GM19328 (cell line): ENCODE results near the gene SGK1.

Experiments used
- ATAC-seq: cut with Tn5 transposase; IDR thresholded peaks from one replicate; pipeline ENCODE4 v1.9.1; 2021; ENCODE audit warnings: mild to moderate bottlenecking, moderate library complexity; ENCODE audit not compliant: unreplicated experiment

SGK1 gene

DNA sequence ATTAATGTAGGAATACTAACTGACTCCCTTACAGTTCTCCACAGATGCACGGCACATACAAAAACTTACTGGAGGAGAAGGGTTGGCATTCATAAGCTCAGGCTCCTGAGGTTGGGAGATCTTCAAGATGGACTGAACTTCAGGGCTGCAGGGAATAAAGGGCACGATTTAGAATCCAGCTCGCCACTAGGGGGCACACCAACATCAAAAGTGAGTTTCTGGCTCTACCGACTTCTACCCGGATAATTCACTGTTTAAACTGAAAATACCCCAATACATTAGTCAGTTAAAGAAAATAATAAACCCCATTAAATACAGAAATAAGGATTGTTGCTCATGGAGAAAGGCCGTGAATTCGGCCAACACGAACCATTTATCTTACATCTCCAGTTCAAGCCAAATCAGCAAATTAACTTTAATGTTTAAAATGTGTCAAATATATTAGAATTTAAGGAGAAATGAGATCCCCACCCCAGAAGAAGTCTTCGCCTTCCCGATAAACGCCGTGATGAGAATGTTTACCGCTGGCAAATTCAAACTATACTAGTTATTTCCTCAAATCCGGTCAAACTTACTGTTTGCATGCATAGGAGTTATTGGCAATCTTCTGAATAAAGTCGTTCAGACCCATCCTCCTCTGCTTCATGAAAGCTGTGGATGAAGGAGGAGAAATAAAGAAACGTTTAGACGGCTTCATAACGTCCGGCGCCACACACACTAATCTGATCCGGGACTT is 143.8 kb downstream of the SGK1 start:
- ATAC-seq: peak; percentile 11

DNA sequence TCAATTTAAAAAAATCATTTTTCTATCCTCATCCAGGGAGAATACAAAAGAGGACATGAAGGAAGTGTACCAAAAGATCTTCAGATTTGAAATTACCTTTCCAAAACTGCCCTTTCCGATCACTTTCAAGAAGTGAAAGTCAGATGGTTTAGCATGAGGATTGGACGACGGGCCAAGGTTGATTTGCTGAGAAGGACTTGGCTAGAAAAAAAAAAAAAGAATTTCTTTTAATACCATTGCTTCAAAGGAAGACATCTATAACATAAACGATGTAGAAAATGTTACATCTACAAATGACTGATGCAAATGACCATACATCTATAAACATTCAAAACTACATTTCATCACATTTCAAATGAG is 144.6 kb downstream of the SGK1 start:
- ATAC-seq: no peak

DNA sequence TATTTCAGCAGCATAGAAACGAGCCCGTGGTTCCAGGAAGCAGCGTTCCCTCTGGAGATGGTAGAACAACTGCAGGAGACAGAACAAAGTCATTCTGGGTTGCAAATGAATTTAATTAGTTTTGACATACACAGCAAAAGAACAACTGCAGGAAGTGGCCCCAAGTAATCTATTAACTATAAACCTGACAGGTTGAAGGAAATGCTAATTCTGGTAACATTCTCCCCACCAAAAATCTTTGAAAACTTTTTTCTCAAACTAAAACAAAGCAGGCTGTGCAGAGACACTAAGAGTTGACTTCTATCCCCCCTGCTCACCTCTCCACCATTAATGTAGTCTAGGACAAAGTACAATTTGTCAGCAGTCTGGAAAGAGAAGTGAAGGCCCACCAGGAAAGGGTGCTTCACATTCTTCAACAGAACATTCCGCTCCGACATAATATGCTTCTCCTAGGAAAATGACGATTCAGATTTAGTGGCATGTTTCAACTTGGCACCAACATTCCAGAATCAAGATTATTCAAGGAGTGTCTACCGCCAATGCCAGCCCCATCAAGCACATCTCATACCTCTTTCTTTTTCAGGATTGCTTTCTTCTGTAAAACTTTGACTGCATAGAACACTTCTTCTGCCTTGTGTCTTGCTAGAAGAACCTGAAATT is 145.1 kb downstream of the SGK1 start:
- no peak for ATAC-seq

DNA sequence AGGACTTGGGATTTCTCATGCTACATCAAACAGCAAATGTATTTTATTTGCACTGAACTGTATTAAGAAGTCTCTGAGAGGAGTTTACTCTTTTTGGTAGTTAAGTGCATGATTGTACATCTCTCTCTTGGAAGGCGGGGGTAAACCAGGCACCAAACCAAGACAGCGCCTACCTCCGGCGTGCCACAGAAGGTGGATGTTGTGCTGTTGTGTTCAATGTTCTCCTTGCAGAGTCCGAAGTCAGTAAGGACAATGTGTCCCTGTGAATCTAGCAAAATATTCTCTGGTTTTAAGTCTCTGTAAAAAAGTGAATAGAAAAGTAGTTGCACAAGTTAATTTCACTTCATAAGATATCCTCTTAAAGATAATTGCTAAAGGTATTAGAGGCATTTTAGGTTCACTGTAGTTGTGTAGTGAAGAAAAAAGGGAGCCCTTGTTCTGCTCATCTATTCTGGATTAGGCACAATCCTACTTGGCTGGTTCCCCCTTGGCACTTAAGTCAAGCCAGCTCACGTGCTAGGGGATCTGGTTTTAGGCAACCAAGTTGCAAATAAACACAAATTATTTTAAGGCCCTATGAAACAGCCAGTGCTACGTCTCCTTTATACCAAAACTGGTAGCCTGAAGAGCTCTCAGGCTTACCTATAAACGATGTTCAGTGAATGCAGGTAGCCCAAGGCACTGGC is 145.7 kb downstream of the SGK1 start:
- no peak for ATAC-seq

DNA sequence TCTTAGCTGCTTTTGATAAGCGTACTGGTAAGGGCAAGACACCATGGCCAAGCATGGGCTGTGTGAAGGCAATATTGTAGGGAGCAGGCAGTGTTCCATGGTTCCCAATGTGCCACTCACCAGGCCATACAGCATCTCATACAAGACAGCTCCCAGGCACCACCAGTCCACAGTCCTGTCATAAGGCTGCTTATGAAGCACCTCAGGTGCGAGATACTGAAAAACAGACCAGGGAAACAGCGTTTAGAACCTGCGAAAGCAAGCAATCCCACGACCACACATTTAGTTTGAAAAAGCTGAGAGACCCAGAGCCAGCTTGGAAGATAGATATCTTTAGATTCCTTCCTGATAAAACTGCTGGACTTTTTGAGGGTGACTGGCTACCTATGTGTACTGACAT is 146.4 kb downstream of the SGK1 start:
- ATAC-seq: no peak

DNA sequence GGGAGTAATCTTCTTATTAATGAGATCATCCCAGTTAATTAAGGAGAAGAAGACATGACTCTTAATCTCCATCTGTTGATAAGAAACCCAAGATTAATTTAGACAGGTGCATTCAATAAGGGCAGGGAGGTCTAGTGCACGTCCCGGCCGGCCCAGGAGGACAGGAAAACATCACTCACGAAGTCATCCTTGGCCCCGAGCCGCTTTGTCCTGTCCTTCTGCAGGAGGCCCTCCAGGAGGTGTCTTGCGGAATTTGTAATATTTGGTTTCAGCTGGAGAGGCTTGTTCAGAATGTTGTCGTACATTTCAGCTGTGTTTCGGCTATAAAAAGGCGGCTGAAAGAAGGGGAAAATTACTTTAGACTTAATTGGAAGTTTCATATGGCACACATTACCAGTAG is 147.1 kb downstream of the SGK1 start:
- ATAC-seq: no peak

DNA sequence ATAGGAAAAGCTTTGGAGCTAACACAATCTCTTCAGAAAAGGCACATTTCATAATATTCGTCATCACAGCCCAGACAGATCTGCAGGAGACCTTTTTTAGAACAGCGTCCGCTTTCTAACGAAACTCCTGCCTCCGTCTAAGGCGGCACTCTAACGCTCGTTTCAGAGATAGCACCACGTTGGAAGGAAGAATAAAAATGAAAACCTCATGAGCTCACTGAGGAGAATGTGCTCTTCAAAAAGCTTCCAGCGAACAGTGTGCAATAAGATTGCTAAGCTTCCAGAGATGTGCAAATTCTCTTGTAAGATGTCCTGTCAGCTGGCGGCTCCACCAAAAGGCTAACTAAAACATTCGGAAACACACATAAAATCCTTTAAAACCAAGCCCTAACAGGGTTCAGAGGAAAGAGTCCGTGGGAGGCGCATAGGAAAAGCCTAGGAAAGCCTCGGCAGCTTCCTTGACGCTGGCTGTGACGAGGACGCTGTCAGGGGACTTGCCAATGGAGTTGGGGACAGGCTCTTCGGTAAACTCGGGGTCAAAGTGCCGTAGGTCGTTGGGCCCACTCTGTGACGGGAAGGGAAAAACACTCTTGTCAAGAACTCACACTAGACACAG is 147.9 kb downstream of the SGK1 start:
- no peak for ATAC-seq

DNA sequence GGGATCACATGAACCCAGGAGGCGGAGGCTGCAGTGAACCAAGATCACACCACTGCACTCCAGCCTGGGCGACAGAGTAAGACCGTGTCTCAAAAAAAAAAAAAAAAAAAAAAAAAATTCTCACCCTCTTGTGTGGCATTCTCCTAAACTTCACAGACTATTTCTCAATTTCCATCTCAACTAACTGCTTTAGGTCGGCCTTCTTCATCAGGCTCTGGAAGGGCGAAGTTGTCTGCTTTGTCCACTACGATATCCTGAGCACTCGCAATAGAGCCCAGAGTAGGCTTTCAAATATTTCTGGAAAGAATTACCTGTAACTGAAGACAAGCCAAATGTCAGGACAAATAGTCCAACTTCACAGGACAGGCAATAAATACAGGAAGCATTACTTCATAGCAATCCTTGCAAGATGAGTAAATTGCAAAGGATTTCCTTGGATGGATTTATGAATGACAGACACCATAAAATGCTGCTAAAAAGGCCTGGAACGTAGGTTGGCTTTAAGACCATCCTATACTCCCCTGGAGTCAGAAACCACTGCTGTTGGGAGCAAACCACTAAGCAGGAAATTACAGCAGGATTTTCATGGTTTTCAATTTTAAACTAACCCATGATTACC is 149.2 kb downstream of the SGK1 start:
- no peak for ATAC-seq

DNA sequence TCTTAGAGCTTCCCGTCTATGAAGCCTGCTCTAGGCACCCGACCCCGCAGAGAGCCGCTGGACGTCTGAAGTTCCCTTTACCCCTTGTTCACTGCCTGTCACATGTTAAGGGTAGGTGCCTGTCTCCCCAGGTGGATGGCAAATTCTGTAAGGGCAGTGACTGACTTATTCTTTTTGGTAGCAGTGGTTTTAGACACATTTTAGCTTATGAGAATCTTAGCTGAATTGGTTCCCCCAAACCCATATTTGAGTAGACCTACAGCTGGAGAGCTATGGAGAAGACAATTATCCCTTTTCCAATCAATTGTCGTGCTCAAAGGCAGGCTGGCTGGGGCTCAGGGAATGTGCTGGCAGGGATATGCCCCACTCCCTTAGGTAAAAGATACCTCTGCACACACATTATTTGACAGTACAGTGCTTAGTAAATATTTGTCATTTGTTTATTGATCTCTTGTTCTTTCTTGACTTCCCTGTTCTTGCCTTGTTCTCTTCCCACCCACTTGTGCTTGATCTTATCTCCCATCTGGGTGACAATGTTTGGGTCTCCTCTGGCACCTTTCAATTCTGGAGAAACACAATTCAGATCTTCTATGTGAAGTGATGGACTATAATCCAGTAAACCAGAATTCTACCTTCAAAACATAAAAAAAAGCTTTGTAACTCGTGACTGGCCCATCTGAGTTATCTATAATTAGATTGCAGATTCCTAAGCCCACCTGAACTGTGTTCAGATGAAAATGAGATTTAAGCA is 151.2 kb downstream of the SGK1 start:
- ATAC-seq: no peak

DNA sequence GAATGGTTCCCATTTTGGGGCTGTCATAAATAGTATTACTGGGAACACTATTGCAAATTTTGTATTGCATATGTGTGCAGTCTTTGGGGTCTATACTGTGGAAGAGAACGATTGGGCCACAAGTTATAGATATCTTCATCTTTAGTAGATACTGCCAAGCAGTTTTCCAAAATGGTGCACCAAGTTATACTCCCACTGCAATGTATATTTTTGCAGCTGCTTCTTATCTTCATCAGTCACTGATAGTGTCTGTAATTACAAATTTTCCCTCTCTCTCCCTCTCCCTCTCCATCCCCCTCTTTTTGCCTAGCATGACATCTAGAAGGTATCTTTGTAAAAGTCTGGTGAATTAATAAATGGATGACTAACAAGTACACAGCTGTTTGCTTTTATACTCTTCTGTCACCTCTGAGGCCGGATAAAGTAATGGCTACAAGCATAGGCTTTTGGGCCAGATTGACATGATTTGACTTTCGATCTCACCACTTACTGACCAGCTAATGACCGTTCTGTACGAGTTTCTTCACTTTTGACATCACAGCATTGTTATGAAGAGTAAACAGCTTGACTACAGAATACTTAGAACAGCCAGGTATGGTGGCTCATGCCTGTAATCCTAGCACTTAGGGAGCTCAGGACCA is 152.2 kb downstream of the SGK1 start:
- no peak for ATAC-seq

DNA sequence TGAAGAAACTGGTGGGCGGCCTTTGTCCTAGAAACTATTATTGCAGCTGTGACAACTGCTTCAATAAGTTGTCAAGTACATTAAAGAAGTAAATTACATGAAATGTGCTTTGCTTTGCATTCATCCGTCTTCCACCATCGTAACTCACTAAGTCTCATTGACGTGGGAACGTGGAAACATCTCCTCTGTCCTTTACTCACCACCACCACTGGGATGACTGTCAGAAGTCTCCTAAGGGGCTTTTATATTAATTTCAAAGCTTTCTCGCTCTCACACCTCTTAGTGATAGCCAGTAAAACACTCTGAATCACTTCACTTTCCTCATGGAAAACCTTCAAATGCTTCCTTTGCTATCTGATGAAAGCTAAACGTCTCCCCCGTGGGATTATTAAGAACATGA is 153.6 kb downstream of the SGK1 start:
- no peak for ATAC-seq

DNA sequence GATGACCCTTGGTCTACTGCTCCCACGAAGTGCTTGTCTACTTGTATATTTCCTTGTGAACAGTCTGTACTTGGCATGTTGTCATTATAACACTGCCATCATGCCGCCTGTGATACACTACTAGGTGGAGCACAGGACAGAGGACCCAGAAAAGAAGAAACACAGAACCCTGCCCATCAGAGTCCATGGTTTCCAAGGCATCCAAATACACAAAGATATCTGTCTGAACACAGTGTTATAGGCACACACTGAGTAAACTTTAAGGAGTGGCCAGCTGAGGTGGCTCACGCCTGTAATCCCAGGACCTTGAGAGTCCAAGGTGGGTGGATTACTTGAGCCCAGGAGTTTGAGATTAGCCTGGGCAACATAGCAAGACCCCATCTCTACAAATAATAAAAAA is 155.0 kb downstream of the SGK1 start:
- no peak for ATAC-seq

DNA sequence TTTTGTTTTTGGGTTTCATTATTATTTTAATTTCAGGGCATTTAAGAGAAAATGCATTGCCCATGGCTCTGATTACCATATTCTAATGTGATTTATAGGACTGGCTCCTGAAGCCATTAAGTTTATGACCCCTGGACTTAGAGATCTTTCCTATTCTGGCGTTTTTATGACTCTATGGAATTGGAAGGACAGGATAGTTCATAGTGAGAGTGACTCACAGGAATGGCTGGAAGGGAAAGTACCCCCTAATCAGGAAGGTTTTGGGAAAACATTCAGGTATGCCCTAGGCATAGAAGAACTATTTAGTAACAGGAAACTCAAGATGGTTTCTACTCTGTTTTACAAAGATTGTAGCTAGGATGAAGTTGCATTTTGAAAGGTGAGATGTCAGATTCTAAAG is 156.9 kb downstream of the SGK1 start:
- no peak for ATAC-seq

DNA sequence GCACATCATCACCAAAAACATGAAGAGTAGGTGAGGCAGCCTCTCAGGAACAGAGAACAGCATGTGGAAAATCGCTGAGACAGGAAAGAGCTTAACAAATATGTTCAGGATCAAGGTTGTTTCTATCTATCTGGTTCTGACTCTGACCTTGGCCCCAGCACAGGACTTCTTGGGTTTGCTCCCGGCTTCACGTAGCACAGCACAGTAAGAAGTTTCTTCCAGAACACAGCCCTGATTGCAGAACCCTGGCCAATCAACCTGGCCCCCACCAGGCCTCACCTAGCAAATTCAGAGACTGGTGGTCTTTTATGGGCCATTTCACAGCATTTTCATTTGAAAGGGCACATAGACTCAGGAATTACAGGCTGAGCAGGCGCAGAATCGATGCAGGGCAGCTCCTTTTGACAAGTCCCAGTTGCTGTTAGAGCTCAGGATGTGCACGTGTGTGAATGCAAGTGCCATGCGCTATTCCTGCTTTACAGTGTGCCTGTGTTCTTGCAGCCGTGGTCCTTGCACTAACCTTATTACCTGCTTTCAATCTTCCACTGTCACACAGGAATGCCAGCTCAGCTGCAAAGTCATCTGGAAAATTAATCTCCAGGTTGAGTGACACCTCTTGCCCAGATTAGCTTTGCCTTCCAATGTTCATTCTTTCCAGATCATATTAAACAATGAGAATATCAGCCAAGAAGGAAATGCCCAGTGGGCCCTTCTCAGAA is 165.0 kb downstream of the SGK1 start:
- no peak for ATAC-seq

DNA sequence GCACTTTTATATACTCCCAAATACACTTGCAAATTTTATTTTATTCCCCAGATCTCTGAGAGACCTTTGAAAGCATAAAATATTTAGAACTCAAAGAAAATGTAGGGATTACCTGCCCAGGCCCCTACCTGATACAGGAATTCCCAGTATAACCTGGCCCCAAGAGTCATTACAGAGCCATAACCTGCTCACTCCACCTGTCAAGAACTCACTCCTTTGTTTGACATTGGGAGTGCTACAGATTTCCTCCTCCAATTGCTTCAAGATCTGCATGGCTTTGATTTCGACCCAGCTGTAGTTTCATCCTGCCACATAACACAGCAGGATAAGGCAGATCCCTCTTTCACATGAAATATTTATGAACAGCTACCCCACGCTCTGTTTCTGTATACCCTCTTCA is 169.3 kb downstream of the SGK1 start:
- no peak for ATAC-seq

DNA sequence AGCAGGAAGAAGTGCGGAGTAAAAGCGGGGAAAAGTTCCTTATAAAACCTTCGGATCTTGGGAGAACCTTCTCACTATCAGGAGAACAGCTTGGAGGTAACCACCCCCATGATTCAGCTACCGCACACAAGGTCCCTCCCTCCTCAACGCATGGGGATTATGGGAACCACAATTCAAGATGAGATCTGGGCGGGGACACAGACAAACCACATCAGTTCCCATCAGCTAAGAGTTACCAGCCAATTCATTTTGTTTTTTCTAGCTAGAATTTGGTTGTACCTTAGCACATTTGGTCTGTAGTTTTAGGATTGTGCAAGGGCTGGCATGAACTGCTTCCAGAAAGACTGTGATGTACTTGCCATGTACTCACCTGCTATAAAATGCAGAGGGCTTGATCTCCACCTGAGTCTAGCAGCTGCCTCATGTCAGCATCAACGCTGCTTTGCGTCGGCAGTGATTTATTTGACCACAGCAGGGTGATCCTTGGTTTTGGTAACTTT is 170.8 kb downstream of the SGK1 start:
- ATAC-seq: no peak

DNA sequence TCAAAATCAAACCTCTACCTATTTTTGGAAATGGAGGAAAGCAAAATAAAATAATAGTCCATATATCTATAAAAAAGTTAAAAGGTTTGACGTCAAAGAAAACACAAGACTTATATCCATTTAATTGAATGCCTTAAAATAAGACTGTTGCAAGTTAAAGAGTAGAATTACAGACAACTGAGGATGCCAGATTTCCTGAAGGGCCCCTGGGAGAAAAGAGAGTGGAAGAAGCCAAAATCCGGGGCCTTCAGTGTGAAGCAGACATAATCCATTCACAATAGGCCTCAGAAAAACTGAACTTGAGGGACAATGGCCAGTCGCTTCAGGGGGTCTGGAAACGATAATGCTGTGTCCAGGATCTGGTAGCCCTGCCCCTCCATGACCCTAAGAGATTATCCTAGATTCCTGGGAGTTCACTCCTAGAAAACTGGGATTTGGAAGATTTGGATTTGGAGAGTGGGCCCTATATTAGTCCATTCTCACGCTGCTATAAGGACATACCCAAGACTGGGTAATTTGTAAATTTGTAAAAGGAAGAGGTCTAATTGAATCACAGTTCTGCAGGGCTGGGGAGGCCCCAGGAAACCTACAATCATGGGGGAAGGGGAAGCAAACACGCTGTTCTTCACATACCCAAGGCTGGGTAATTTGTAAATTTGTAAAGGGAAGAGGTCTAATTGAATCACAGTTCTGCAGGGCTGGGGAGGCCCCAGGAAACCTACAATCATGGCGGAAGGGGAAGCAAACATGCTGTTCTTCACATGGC is 171.5 kb downstream of the SGK1 start:
- ATAC-seq: no peak

DNA sequence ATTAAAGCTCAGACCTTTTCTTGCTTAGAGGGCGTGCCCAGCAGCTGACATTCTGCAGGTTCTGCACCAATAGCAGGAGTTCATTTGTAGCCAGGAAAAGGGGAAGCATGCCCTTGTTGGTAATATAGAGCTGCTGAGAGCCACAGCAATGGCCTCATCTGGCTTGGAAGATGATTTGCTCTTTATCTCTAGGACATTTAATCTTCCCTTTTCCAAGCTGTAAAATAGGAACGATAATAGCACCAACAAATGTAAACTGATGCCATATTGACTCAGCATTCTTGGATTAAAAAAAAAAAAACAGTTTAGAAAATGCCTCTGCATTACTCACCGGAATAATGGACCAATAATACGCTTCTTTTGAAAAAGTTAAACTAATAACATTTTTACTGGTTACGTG is 172.1 kb downstream of the SGK1 start:
- no peak for ATAC-seq
